ACC112 (cell line): ENCODE measurements around the gene ZMYND15.

Experiments used
- H2AFZ ChIP-seq: fragments of 200-600 bp; sonication (generic); one replicate; pipeline ENCODE4 v1.6.0; 2017; ENCODE audit warnings: antibody characterized with exemption, low read length; ENCODE audit not compliant: unreplicated experiment
- H3K27ac ChIP-seq: fragments of 200-600 bp; sonication (generic); 2 replicates; pipeline ENCODE4 v1.5.1; 2014; ENCODE audit warnings: low read depth, mild to moderate bottlenecking, antibody characterized with exemption, low read length, moderate library complexity
- H3K27me3 ChIP-seq: fragments of 200-600 bp; sonication (generic); 2 replicates; pipeline ENCODE4 v1.6.1; 2014; ENCODE audit warnings: mild to moderate bottlenecking, antibody characterized with exemption, low read length, moderate library complexity, mixed read lengths; ENCODE audit not compliant: insufficient read depth
- H3K36me3 ChIP-seq: fragments of 200-600 bp; sonication (generic); 2 replicates; pipeline ENCODE4 v1.6.1; 2016; ENCODE audit warnings: mild to moderate bottlenecking, antibody characterized with exemption, low read length, moderate library complexity, mixed read lengths; ENCODE audit not compliant: insufficient read depth
- H3K4me1 ChIP-seq: fragments of 200-600 bp; sonication (generic); one replicate; pipeline ENCODE4 v1.6.1; 2016; ENCODE audit warnings: low read length, mixed read lengths; ENCODE audit not compliant: insufficient read depth, unreplicated experiment, control insufficient read depth
- H3K4me3 ChIP-seq: fragments of 200-600 bp; sonication (generic); 2 replicates; pipeline ENCODE4 v1.5.1; 2014; ENCODE audit warnings: mild to moderate bottlenecking, low read depth, low read length
- H3K79me2 ChIP-seq: fragments of 200-600 bp; sonication (generic); one replicate; pipeline ENCODE4 v1.6.0; 2016; ENCODE audit warnings: low read length; ENCODE audit not compliant: control insufficient read depth, unreplicated experiment, insufficient read depth

ZMYND15 gene

GRCh38 chr17:4788159-4788806 is 48.6 kb downstream of the ZMYND15 start:
- Histone ChIP-seq H3K79me2 (peaks cover 7% of the 10 kb centered on the region), H2AFZ (no peak overlapping the region), H3K27me3 (peaks cover 11% of the 10 kb centered on the region), H3K27ac (peak overlapping the region; percentile 78), H3K4me1 (peaks cover 36% of the 10 kb centered on the region), H3K36me3 (no peaks in the 10 kb centered on the region), H3K4me3 (peak overlapping the region; percentile 98)

- Histone ChIP-seq H3K4me3 (peak within 1 kb of the TSS; percentile 98), H2AFZ (peak within 1 kb of the TSS; percentile 39), H3K4me1 (peaks cover 36% of the 10 kb centered on the region), H3K27me3 (peaks cover 7% of the 10 kb centered on the region), H3K36me3 (no peaks in the 10 kb centered on the region), H3K79me2 (peaks cover 7% of the 10 kb centered on the region), H3K27ac (peak within 1 kb of the TSS; percentile 85)
These were observed 49.4 kb downstream of the ZMYND15 start, which contains the start of gene GLTPD2 for GRCh38 chr17:4788807-4789700. Gene GLTPD2, plus strand, starts transcription at chr17:4788964. Its CDS starts 48 bp downstream, at chr17:4789012.

GRCh38 chr17:4789701-4789950 is 50.0 kb downstream of the ZMYND15 start:
- Histone ChIP-seq H3K27ac (peak overlapping the region; percentile 85), H3K4me3 (peak overlapping the region; percentile 98), H2AFZ (peak overlapping the region; percentile 39), H3K27me3 (peaks cover 7% of the 10 kb centered on the region), H3K79me2 (peaks cover 7% of the 10 kb centered on the region), H3K4me1 (peaks cover 36% of the 10 kb centered on the region), H3K36me3 (no peaks in the 10 kb centered on the region)

- H3K79me2 ChIP-seq, result peaks cover 7% of the 10 kb centered on the region
- H3K4me3 ChIP-seq, result peak overlapping the region; percentile 98
- peak overlapping the region; percentile 88 for H2AFZ ChIP-seq
- peak overlapping the region; percentile 85 for H3K27ac ChIP-seq
- H3K4me1 ChIP-seq, result peaks cover 36% of the 10 kb centered on the region
- H3K36me3 ChIP-seq, result no peaks in the 10 kb centered on the region
- H3K27me3 ChIP-seq, result peaks cover 7% of the 10 kb centered on the region; the same call in 1 of the 2 replicates
These were observed 50.5 kb downstream of the ZMYND15 start for GRCh38 chr17:4789951-4790704.

DNA sequence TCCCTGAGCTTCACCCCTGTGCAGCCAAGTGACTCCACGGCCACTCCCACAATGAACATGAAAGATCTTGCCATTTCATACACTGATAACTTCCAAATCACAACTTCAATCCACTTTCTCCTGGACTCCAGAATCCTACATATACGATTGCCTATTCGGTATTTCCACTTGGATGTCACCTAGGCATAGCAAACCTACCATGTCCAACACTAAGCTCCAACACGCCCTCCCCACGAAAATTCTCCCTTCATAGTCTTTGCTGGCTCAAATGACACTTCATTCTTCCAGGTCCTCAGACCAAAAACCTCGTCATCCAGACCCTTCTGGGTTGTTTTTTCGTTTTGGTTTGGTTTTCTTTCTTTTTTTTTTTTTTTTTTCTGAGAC is 51.1 kb downstream of the ZMYND15 start:
- H2AFZ ChIP-seq, result peak overlapping the region; percentile 88
- peaks cover 33% of the 10 kb centered on the region for H3K4me1 ChIP-seq
- no peaks in the 10 kb centered on the region for H3K36me3 ChIP-seq
- peak overlapping the region; percentile 85; the same call in 1 of the 2 replicates for H3K27ac ChIP-seq
- peaks cover 7% of the 10 kb centered on the region for H3K79me2 ChIP-seq
- peak overlapping the region; percentile 98 for H3K4me3 ChIP-seq
- H3K27me3 ChIP-seq, result peaks cover 1% of the 10 kb centered on the region; the same call in 1 of the 2 replicates

DNA sequence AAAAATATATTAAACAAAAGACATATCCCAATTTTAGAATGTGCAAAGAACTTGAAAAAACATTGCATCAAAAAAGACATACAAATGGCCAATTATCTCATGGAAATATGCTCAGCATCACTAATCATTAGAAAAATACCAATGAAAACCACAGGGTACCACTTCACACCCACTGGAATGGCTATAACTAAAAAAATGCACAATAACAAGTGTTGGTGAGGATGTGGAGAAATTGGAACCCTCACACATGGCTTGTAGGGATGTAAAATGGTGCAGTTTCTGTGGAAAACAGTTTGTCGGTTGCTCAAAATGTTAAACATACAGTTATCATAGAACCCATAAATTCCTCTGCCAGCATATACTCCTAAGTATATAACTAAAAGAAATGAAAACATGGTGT is 55.5 kb downstream of the ZMYND15 start:
- H3K4me3 ChIP-seq, result no peak overlapping the region
- peak overlapping the region; percentile 97 for H2AFZ ChIP-seq
- no peaks in the 10 kb centered on the region for H3K27me3 ChIP-seq
- peaks cover 9% of the 10 kb centered on the region for H3K4me1 ChIP-seq
- no peaks in the 10 kb centered on the region for H3K36me3 ChIP-seq
- peaks cover 17% of the 10 kb centered on the region for H3K79me2 ChIP-seq
- no peak overlapping the region for H3K27ac ChIP-seq
